MM.1S (cell line): ENCODE results near the gene SS18L1.

Source experiments
- CTCF ChIP-seq: fragments of 300-600 bp; sonication (generic); IDR thresholded peaks from 2 replicates; pipeline ENCODE4 v1.5.1; 2016; ENCODE audit warnings: antibody characterized with exemption, low read length, mixed read lengths
- EZH2phosphoT487 ChIP-seq: fragments of 300-600 bp; sonication (generic); IDR thresholded peaks from 2 replicates; pipeline ENCODE4 v1.6.1; 2018; ENCODE audit warnings: antibody characterized with exemption, low read length

DNA sequence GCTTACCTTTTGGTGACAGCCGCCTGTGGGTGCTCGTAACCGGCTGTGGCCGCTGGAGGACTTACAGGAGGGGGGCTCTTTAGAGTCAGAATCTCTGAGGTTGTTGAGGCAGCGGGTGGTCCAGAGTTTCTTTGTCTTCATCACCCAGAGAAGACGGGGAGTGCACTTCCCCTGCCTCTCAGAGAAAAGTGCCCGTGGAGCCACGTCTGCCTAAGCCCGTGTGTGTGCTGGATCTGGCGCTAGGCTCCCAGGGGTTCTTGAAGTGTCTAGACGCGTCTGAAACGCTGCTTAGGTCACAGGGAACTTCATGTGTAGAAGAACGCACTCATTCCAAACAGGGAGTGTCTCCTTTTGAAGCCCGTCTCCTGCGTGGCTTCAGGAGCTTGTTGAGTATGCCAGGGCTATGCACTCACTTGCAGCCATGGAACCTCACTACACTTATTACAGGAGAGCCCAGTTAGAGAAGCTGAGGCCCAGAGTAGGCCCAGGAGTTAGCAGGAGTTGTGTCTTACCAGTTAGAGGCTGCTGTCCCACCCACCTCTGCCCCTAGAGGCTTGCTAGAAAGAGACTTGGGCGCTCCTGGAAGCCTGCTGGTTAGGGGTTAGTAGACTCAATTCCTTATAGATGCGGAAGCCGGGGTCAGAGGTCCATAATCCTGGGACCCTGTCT, 20.0 kb upstream of the SS18L1 start:
- TF ChIP-seq CTCF (no peak), EZH2phosphoT487 (no peak)
